HepG2 (cell line): ENCODE results near the gene CDH22. TPM values are rescaled to one million over a fixed set of nuclear protein-coding genes. Genes with fewer than 3 reads are reported as not detected.

Experiments used
- ATAC-seq: fragments of 200-7000 bp; cut with Tn5 transposase; 3 replicates; pipeline ENCODE4 v1.9.1; 2020; ENCODE audit warnings: mild to moderate bottlenecking, moderate library complexity
- BruUV-seq: library from RNA; stranded (reverse); fragments of 400-500 nt; replicated peaks from 2 replicates; lab custom pipeline; 2021; lab: Mats Ljungman, UMichigan
- CTCF ChIA-PET: fragments of 300-600 bp; formaldehyde crosslinking; extraction: SDS; loops from one replicate; lab custom pipeline; 2021; ENCODE audit warnings: low total read pairs, inconsistent platforms, low intra/inter-chr PET ratio; lab: Yijun Ruan, JAX
- POLR2A ChIA-PET: fragments of 350-600 bp; sonication (Branson Sonifier 250); formaldehyde crosslinking; loops from one replicate; lab custom pipeline; 2020; ENCODE audit warnings: antibody characterized with exemption, inconsistent platforms; lab: Yijun Ruan, JAX
- DNase-seq: peaks from one replicate; pipeline ENCODE4 v3.0.0-alpha.2; 2015; ENCODE audit warnings: low spot score
- FAIRE-seq: peaks from 3 replicates; lab custom pipeline; 2011; peaks lifted over from hg19 to GRCh38; lab: Jason Lieb, UNC
- H2AFZ ChIP-seq: one replicate; pipeline ENCODE4 v1.6.1; 2011; ENCODE audit warnings: low read length, inconsistent platforms
- H3K27ac ChIP-seq: fragments of 300-600 bp; 3 replicates; pipeline ENCODE4 v1.8.0; 2011; ENCODE audit warnings: mixed run types, mild to moderate bottlenecking, mixed read lengths, low read length, inconsistent platforms; ENCODE audit not compliant: insufficient read depth; ENCODE audit errors: extremely low read length
- H3K27me3 ChIP-seq, 2 experiments: fragments of 200-600 bp in 1 of 2; 2 replicates in 1 of 2; 3 replicates in 1 of 2; pipeline versions ENCODE4 v1.6.0 to v1.8.0; 2011; ENCODE audit warnings: low read length in 2 of 2, mild to moderate bottlenecking in 2 of 2, moderate library complexity in 2 of 2, inconsistent platforms in 1 of 2; ENCODE audit not compliant: insufficient read depth in 2 of 2, control insufficient read depth in 1 of 2
- H3K36me3 ChIP-seq, 2 experiments: fragments of 200-600 bp in 1 of 2; replicated peaks in 1 of 2; 2 replicates in 1 of 2; 3 replicates in 1 of 2; pipeline versions ENCODE4 v1.5.1 to v1.8.0; 2011; ENCODE audit warnings: low read length in 2 of 2, inconsistent platforms in 1 of 2; ENCODE audit not compliant: insufficient read depth in 2 of 2, control insufficient read depth in 1 of 2
- H3K4me1 ChIP-seq: 2 replicates; pipeline ENCODE4 v1.5.1; 2012; ENCODE audit warnings: low read length, inconsistent platforms; ENCODE audit not compliant: insufficient read depth
- H3K4me2 ChIP-seq: 2 replicates; pipeline ENCODE4 v1.6.0; 2011; ENCODE audit warnings: low read depth, low read length, inconsistent platforms
- H3K4me3 ChIP-seq, 3 experiments: fragments of 200-600 bp in 1 of 3; sonication (generic), shearing (Covaris generic) in 1 of 3; replicated peaks in 1 of 3; 2 replicates each; pipeline ENCODE4 v1.5.1; 2011 to 2016; ENCODE audit warnings: low read length in 3 of 3, inconsistent platforms in 2 of 3, low read depth in 2 of 3, mild to moderate bottlenecking in 2 of 3, control low read depth in 1 of 3, mixed read lengths in 1 of 3; ENCODE audit not compliant: insufficient read depth in 1 of 3
- H3K79me2 ChIP-seq: one replicate; pipeline ENCODE4 v1.6.1; 2011; ENCODE audit warnings: low read length, inconsistent platforms; ENCODE audit not compliant: insufficient read depth
- H3K9ac ChIP-seq: 2 replicates; pipeline ENCODE4 v1.6.0; 2011; ENCODE audit warnings: mild to moderate bottlenecking, low read depth, low read length, inconsistent platforms; ENCODE audit not compliant: insufficient read depth
- H3K9me3 ChIP-seq: 2 replicates; pipeline ENCODE4 v1.5.1; 2012; ENCODE audit warnings: mild to moderate bottlenecking, low read length
- H4K20me1 ChIP-seq: 2 replicates; pipeline ENCODE4 v1.6.0; 2011; ENCODE audit warnings: inconsistent platforms, mild to moderate bottlenecking, low read length, moderate library complexity; ENCODE audit not compliant: insufficient read depth
- CEBPB ChIP-seq: IDR thresholded peaks from 2 replicates; pipeline ENCODE4 v1.6.1; 2011; ENCODE audit warnings: low read depth, low read length, improper control_type of control experiment, borderline replicate concordance
- FOXK2 ChIP-seq: fragments of 450-650 bp; IDR thresholded peaks from 2 replicates; pipeline ENCODE4 v1.6.1; 2016
- JUNB ChIP-seq: sonication (generic); formaldehyde crosslinking; IDR thresholded peaks from 2 replicates; pipeline ENCODE4 v1.8.0; 2022; ENCODE audit warnings: missing genetic modification reagents, mild to moderate bottlenecking, borderline replicate concordance
- MAZ ChIP-seq, 2 experiments: sonication (generic) in 1 of 2; formaldehyde crosslinking in 1 of 2; IDR thresholded peaks; 2 replicates each; pipeline versions ENCODE4 v1.5.0 to v1.6.1; 2012 to 2020; ENCODE audit warnings: low read depth in 2 of 2, mild to moderate bottlenecking in 2 of 2, borderline replicate concordance in 1 of 2, improper control_type of control experiment in 1 of 2, low read length in 1 of 2, missing genetic modification reagents in 1 of 2, moderate library complexity in 1 of 2
- YEATS2 ChIP-seq: sonication (generic); formaldehyde crosslinking; IDR thresholded peaks from 2 replicates; pipeline ENCODE4 v1.4.0; 2020; ENCODE audit warnings: missing genetic modification reagents, borderline replicate concordance
- WGBS: methylation state at CpG from one replicate; pipeline ENCODE4 v1.1.6; 2017; ENCODE audit warnings: low lambda C conversion rate; 5-methylcytosine and 5-hydroxymethylcytosine counted together
- in situ Hi-C: cut with HindIII; loops from 2 replicates; pipeline ENCODE4 v1.10.0; 2017; ENCODE audit warnings: low pct_unique_long_range_greater_than_20kb; ENCODE audit not compliant: extremely low pct_ligation_motif_present
- intact Hi-C: fragments of 100-400 bp; cut with micrococcal nuclease; formaldehyde crosslinking; loops from one replicate; pipeline ENCODE4 v1.10.0; 2022; ENCODE audit not compliant: unreplicated experiment
- polyA plus RNA-seq, 8 experiments: library from polyadenylated mRNA; depleted of rRNA in 3 of 8; stranded (reverse) in 7 of 8; unstranded in 1 of 8; fragments of >200 nt; fragmentation: Illumina TruSeq in 4 of 8; extraction: Trizol in 4 of 8; gene quantifications; 2 replicates each; pipeline versions ENCODE4 v1.2.1 to v1.2.3, GENCODE V29; 2011 to 2016; ENCODE audit warnings: low read depth in 4 of 8, missing spikeins in 1 of 8, mixed read lengths in 1 of 8; ENCODE audit not compliant: insufficient read depth in 1 of 8
- total RNA-seq, 5 experiments: library from RNA; depleted of rRNA; stranded (reverse); fragments of >200 nt; fragmentation: Illumina TruSeq; extraction: Trizol; gene quantifications; 2 replicates each; pipeline ENCODE4 v1.2.3, GENCODE V29; 2016; ENCODE audit warnings: low read depth in 1 of 5
- TF ChIP-seq, protein P1 (sequence below): sonication (generic); formaldehyde crosslinking; IDR thresholded peaks from 2 replicates; pipeline ENCODE4 v1.9.0; 2021; ENCODE audit warnings: missing genetic modification reagents, borderline replicate concordance

The CDH22 gene
- total and polyA plus RNA-seq, 2 of the 13 experiments (the other 11 are each of a cell fraction or from before 2014, with no cell fraction given) = not detected

DNA sequence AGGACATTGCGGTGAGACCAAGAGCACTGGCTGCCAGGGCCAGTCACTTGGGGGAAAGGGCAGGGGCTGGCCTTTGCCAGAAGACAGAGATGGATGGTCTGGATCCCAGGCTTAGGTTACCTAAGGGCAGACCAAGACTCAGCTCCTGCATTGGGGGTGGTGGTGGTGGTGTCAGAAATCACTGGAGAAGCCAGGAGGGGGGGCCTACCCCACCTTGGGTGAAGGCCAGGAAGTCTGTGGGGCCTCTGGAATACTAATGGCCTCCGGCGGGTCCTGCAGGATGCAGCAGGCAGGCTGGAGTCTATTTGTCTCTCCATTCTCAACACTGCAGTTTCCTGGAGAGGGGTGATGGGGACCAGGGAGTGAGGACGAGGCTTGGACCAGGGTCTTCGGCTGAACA is 157.4 kb downstream of the CDH22 start (continued):
- no peak for TF ChIP-seq MAZ (IDR thresholded peaks at IDR 0.05; ENCODE audit: borderline replicate concordance, low read depth, low read length)
- TF ChIP-seq MAZ (CRISPR knock-in tag; IDR thresholded peaks at IDR 0.05; ENCODE audit: low read depth) = no peak
- TF ChIP-seq FOXK2 = no peak

DNA sequence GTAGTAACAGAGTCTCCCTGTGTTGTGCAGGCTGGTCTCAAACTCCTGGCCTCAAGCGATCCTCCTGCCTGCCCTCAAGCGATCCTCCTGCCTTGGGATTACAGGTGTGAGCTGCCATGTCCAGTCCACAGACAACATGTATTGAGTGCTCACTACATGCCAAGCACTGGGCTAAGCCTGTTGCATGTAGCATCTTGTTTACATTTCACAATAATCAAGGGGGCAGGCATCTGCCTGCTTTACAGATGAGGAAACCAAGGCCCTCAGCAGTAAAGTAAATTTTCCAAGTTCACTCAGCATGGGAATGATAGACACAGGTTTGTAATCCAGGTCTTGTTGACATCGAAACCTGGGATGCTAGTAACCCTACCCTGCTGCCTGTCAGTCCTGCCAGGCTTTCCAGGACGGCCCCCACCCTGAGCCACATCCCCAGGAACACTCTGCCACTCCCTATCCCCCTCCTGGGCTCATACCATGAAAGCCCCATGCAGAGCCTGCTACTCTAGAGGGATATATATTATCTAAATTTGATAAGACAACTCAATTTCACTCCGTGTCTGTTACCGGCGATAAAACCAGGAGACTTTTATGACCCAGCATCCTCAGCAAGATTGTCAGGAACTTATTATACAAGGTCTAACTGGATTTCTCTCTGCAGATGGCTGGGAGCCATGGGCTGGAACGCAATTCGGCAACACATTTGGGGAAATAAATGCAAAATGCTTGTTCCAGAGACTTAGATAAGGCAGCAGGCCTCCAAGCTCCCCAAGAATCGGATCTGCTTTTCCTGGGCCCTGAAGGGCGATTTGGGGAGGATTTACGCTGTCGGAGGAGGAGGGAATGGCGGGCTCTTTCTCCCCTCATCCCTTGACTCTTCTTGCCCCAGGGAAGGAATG is 159.7 kb downstream of the CDH22 start:
- Histone ChIP-seq H3K9ac (no peak overlapping the region), H3K4me1 (no peaks in the 10 kb centered on the region), H3K79me2 (no peaks in the 10 kb centered on the region), H3K9me3 (no peaks in the 10 kb centered on the region), H3K4me3 (no peak overlapping the region), H3K27ac (no peak overlapping the region), H4K20me1 (peaks cover 3% of the 10 kb centered on the region; the same call in 1 of the 2 replicates), H3K36me3 (no peaks in the 10 kb centered on the region), H3K27me3 (peaks cover 4 to 47% of the 10 kb centered on the region in 2 experiments; a peak in 4 of 5 replicates), H3K4me2 (no peak overlapping the region), H2AFZ (no peak overlapping the region)
- no TSS peak for BruUV-seq
- WGBS = 22% methylated on average over 14 of the region's 14 CpGs
- ChIA-PET CTCF (no interaction called here), POLR2A (no interaction called here)
- FAIRE-seq (no peak), ATAC-seq (no peak), DNase-seq (no peak)
- TF ChIP-seq YEATS2 (CRISPR knock-in tag) (no peak), CEBPB (peak; percentile 59)
- in situ Hi-C loops = no loop called here
- intact Hi-C loops = no loop called here

DNA sequence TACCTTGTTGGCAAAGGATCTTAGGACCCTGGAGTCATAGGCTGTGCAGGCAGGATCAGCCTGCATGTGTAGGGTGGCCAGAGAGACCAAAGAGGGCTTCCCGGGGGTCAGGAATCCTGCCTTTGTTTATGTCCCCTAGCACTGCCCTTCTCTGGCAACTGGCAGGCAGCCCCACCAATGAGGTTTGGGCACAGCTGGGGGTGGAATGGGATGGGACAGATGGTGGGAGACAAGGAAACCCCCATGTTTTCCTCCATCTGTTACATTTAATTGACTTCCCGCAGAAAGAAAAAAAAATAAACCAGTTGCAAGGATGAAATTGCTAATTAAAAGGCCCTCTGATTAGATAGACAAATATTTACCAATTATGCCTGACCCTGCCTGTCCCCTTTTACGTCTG is 162.6 kb downstream of the CDH22 start:
- Histone ChIP-seq H3K79me2 (no peaks in the 10 kb centered on the region), H3K9me3 (no peaks in the 10 kb centered on the region), H3K27me3 (peaks cover 4 to 59% of the 10 kb centered on the region in 2 experiments; a peak in 4 of 5 replicates), H4K20me1 (no peaks in the 10 kb centered on the region), H3K4me1 (no peaks in the 10 kb centered on the region), H3K4me3 (no peak overlapping the region), H3K4me2 (no peak overlapping the region), H3K9ac (no peak overlapping the region), H3K27ac (no peak overlapping the region), H3K36me3 (no peaks in the 10 kb centered on the region), H2AFZ (no peak overlapping the region)
- DNase-seq = no peak
- 7% methylated on average over 3 of the region's 3 CpGs for WGBS
- POLR2A ChIA-PET = no interaction called here
- in situ Hi-C loops = no loop called here
- no peak for ATAC-seq
- intact Hi-C loops = no loop called here
- no TSS peak for BruUV-seq
- CTCF ChIA-PET = no interaction called here
- FAIRE-seq = no peak
- TF ChIP-seq JUNB (CRISPR knock-in tag) = no peak
- TF ChIP-seq, protein P1, sequence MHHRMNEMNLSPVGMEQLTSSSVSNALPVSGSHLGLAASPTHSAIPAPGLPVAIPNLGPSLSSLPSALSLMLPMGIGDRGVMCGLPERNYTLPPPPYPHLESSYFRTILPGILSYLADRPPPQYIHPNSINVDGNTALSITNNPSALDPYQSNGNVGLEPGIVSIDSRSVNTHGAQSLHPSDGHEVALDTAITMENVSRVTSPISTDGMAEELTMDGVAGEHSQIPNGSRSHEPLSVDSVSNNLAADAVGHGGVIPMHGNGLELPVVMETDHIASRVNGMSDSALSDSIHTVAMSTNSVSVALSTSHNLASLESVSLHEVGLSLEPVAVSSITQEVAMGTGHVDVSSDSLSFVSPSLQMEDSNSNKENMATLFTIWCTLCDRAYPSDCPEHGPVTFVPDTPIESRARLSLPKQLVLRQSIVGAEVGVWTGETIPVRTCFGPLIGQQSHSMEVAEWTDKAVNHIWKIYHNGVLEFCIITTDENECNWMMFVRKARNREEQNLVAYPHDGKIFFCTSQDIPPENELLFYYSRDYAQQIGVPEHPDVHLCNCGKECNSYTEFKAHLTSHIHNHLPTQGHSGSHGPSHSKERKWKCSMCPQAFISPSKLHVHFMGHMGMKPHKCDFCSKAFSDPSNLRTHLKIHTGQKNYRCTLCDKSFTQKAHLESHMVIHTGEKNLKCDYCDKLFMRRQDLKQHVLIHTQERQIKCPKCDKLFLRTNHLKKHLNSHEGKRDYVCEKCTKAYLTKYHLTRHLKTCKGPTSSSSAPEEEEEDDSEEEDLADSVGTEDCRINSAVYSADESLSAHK (CRISPR knock-in tag) = no peak
